Measurements from ENCODE around the gene ZDHHC12.

The ZDHHC12 gene

GRCh38 chr9:128685636-128686489 lies 38.1 kb downstream of the ZDHHC12 start:
- no peak for DNase-seq

GRCh38 chr9:128684325-128685199 lies 39.4 kb downstream of the ZDHHC12 start:
- peak; percentile 69 for DNase-seq

GRCh38 chr9:128684065-128684324 lies 39.9 kb downstream of the ZDHHC12 start:
- no peak for DNase-seq

GRCh38 chr9:128683340-128684064 lies 40.4 kb downstream of the ZDHHC12 start:
- DNase-seq, result no peak

- no peak for DNase-seq
These were observed 46.1 kb downstream of the ZDHHC12 start for GRCh38 chr9:128677794-128678193.

- DNase-seq, result no peak
These were observed 48.5 kb downstream of the ZDHHC12 start for GRCh38 chr9:128675382-128675781.
